Vagina (tissue), 2 donors: Measurements from ENCODE around the gene NMT1.

ENCODE experiments used
- POLR2AphosphoS5 ChIP-seq, 2 donors: sonication (generic); formaldehyde crosslinking; IDR thresholded peaks; one replicate each; pipeline ENCODE4 v1.9.0; 2017; ENCODE audit warnings: antibody characterized with exemption in 2 of 2, mild to moderate bottlenecking in 2 of 2, low read depth in 1 of 2; ENCODE audit not compliant: insufficient read depth in 1 of 2
- TF ChIP-seq, protein P1 (sequence below), 3 experiments: fragments of 450-650 bp in 2 of 3; fragments of 200-600 bp in 1 of 3; sonication (generic) in 1 of 3; IDR thresholded peaks; one replicate each; pipeline ENCODE4 v1.5.1; 2017 to 2019; ENCODE audit warnings: antibody characterized with exemption in 3 of 3, mild to moderate bottlenecking in 2 of 3, moderate library complexity in 2 of 3

DNA sequence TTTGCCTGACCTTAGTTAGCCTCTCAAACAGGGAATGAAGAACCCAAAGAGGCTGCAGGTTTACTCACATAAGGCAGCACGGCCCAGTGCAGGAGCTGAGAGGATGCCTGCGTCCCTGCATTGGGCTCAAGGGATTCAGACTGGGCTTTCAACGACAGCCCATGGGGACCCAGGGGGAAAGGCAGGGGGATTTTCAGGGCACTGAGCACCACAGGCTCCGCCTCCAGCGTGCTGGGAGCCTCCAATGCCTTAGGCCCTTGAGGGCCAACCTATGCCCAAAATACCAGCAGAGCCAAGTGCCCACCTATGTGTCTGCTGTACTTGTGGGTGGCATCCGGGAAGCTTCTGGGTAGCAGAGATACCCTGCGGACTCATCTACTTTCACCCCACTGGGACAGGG, 32.0 kb upstream of the NMT1 start:
- no peak for TF ChIP-seq POLR2AphosphoS5 (IDR thresholded peaks at IDR 0.05; ENCODE audit: insufficient read depth in 1 of 2, low read depth in 1 of 2)
- TF ChIP-seq, protein P1, sequence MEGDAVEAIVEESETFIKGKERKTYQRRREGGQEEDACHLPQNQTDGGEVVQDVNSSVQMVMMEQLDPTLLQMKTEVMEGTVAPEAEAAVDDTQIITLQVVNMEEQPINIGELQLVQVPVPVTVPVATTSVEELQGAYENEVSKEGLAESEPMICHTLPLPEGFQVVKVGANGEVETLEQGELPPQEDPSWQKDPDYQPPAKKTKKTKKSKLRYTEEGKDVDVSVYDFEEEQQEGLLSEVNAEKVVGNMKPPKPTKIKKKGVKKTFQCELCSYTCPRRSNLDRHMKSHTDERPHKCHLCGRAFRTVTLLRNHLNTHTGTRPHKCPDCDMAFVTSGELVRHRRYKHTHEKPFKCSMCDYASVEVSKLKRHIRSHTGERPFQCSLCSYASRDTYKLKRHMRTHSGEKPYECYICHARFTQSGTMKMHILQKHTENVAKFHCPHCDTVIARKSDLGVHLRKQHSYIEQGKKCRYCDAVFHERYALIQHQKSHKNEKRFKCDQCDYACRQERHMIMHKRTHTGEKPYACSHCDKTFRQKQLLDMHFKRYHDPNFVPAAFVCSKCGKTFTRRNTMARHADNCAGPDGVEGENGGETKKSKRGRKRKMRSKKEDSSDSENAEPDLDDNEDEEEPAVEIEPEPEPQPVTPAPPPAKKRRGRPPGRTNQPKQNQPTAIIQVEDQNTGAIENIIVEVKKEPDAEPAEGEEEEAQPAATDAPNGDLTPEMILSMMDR (IDR thresholded peaks at IDR 0.05) = no peak
